Measurements from ENCODE around the gene TRMT61A.

DNA sequence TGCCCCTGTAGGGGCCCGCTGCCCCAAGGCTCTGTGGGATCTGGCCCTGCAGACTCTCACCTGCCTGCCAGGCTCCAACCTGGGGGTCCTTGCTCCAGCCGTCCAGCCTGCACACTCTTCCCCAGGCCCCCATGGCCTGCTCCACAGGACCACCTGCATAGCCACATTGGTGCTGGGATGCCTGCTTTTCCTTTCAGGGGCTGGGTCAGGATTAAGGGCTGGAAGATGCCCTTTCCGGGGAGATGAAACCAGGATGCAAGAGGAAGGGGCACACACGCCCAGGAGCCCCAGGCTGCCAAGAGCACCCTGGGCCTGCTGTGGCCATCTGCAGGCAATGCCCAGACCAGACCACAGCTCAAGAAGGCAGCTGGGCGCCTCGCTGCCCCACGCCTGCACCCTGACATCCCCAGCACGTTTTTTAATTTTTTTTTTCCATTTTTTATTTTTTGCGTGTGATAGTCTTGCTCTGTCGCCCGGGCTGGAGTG lies 18.5 kb downstream of the TRMT61A start:
- TF ChIP-seq CTCF (IDR thresholded peaks at IDR 0.05): no peak
- TF ChIP-seq POLR2A (IDR thresholded peaks at IDR 0.05): no peak
- no peak for TF ChIP-seq POLR2AphosphoS5 (IDR thresholded peaks at IDR 0.05)

All from prostate gland (tissue), 2 donors.